RWPE1 (cell line): ENCODE measurements around the gene FAM221B.
A peak's percentile ranks its signal among the peaks of the same experiment; 100 is the strongest.

Experiments used
- CTCF ChIA-PET: fragments of 350-600 bp; sonication (Branson Sonifier 250); formaldehyde crosslinking; extraction: SDS; loops from one replicate; lab custom pipeline; 2021; lab: Yijun Ruan, JAX
- POLR2A ChIA-PET: fragments of 400-600 bp; formaldehyde crosslinking; extraction: SDS; loops from one replicate; lab custom pipeline; 2020; ENCODE audit warnings: antibody characterized with exemption; ENCODE audit not compliant: low non-redundant PET; lab: Yijun Ruan, JAX
- DNase-seq: peaks from one replicate; pipeline ENCODE4 v3.0.0; 2012; ENCODE audit warnings: low spot score
- H3K27ac ChIP-seq: fragments of 450-650 bp; 2 replicates; pipeline ENCODE4 v1.5.1; 2017
- CTCF ChIP-seq: fragments of 450-650 bp; conservative IDR thresholded peaks from 2 replicates; pipeline ENCODE4 v1.5.1; 2017; ENCODE audit warnings: low read depth, mild to moderate bottlenecking

Gene FAM221B

GRCh38 chr9:35798658-35799374 lies 29.7 kb downstream of the FAM221B start:
- peak overlapping the region; percentile 51 for H3K27ac ChIP-seq
- POLR2A ChIA-PET, result no interaction called here
- CTCF ChIA-PET, result interaction anchor here (0.5 to 0.8 kb wide), 2 partner anchors 9 to 250 kb away, joined by 3 to 4 read pairs; no protein-coding TSS in a partner anchor
- DNase-seq, result peak; percentile 75
- no peak for TF ChIP-seq CTCF

- H3K27ac ChIP-seq, result no peak overlapping the region
- TF ChIP-seq CTCF, result no peak
- ChIA-PET POLR2A (no interaction called here), CTCF (interaction anchor here (0.7 kb wide), 1 partner anchor 81 kb away, joined by 3 read pairs; no protein-coding TSS in a partner anchor)
- no peak for DNase-seq
Observed at GRCh38 chr9:35797311-35798109, 31.0 kb downstream of the FAM221B start.

GRCh38 chr9:35795695-35796094 lies 32.8 kb downstream of the FAM221B start:
- TF ChIP-seq CTCF, result no peak
- POLR2A ChIA-PET, result interaction anchor here (0.5 kb wide), 1 partner anchor 46 kb away, joined by 5 read pairs; no protein-coding TSS in a partner anchor
- CTCF ChIA-PET, result interaction anchor here (0.5 to 0.9 kb wide), 2 partner anchors 21 to 87 kb away, joined by 3 read pairs; no protein-coding TSS in a partner anchor
- DNase-seq, result peak; percentile 50
- H3K27ac ChIP-seq, result no peak overlapping the region

GRCh38 chr9:35793461-35793860 lies 35.1 kb downstream of the FAM221B start:
- no peak for DNase-seq
- POLR2A ChIA-PET, result no interaction called here
- CTCF ChIA-PET, result interaction anchor here (1.6 to 2.1 kb wide), 2 partner anchors 20 to 89 kb away, joined by 5 to 11 read pairs; no protein-coding TSS in a partner anchor
- no peak for TF ChIP-seq CTCF
- peak overlapping the region; percentile 11 for H3K27ac ChIP-seq

GRCh38 chr9:35792826-35793225 lies 35.7 kb downstream of the FAM221B start:
- CTCF ChIA-PET, result interaction anchor here (0.5 to 2.1 kb wide), 3 partner anchors 21 to 189 kb away, joined by 4 to 11 read pairs (median 5); no protein-coding TSS in a partner anchor
- TF ChIP-seq CTCF, result no peak
- POLR2A ChIA-PET, result no interaction called here
- H3K27ac ChIP-seq, result peak overlapping the region; percentile 68; the same call in 1 of the 2 replicates
- no peak for DNase-seq
